ENCODE results near the gene STPG2. TPM values are rescaled to one million over a fixed set of nuclear protein-coding genes. Genes with fewer than 3 reads are reported as not detected.

The STPG2 gene
- total and polyA plus RNA-seq, 10 of the 15 experiments (the other 5 are each of a cell fraction or from before 2014, with no cell fraction given), result 0.13 to 0.24 TPM; not detected in 8

DNA sequence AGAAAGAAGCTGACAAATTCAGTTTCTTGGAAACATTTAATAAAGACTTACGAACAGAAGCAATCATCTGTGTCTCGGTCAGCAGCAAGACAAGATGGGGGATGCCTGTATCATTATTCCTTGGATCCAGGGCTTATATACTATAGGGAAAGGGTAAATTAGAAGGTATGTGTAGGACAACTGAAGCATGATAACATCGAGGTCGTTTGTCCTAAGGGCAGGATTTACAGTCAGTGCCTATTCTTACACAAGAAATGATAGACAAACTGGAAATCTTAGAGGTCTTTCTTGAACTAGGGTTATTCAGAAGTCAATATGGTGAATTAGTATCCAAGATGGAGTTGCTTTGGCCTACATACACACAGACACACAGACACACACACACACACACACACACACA is 553.0 kb downstream of the STPG2 start:
- no peaks in the 10 kb centered on the region for H3K27me3 ChIP-seq (replicated peaks in 1 of 2; ENCODE audit: control insufficient read depth in 2 of 2, insufficient read depth in 2 of 2, low read length in 1 of 2)
- ChIA-PET CTCF (no interaction called here), SMC1A (ENCODE audit: uncharacterized antibody, unreplicated experiment) (no interaction called here), POLR2A (no interaction called here), RAD21 (ENCODE audit: unreplicated experiment) (no interaction called here)
- H3K36me3 ChIP-seq (ENCODE audit: control insufficient read depth in 2 of 2, insufficient read depth in 2 of 2, low read length in 1 of 2), result no peaks in the 10 kb centered on the region
- TF ChIP-seq JUND (IDR thresholded peaks at IDR 0.05; ENCODE audit: low read depth, low read length) (no peak), RBBP5 (conservative IDR thresholded peaks at IDR 0.05) (no peak), JUNB (IDR thresholded peaks at IDR 0.05) (no peak), CHD2 (IDR thresholded peaks at IDR 0.05; ENCODE audit: borderline replicate concordance, low read depth, low read length) (no peak)
- no peaks in the 10 kb centered on the region for H3K4me1 ChIP-seq (ENCODE audit: control insufficient read depth, insufficient read depth, low read length)
- no peak overlapping the region for H2AFZ ChIP-seq (ENCODE audit: control insufficient read depth, low read depth, low read length)
- no peaks in the 10 kb centered on the region for H3K9me3 ChIP-seq (replicated peaks; ENCODE audit: control insufficient read depth, insufficient read depth, low read length)
- in situ Hi-C loops (cut with MboI) (no loop called here), intact Hi-C loops (cut with micrococcal nuclease; ENCODE audit: unreplicated experiment) (no loop called here)
- no peak overlapping the region for H3K4me2 ChIP-seq (ENCODE audit: control insufficient read depth, insufficient read depth)
- no peak for ATAC-seq
- DNase-seq (ENCODE audit: low read depth, low spot score), result no peak
- WGBS (ENCODE audit: insufficient coverage, insufficient replicate concordance, low lambda C conversion rate, missing lambda C conversion rate), result 0% methylated on average over 4 of the region's 4 CpGs
- FAIRE-seq, result no peak
- H3K27ac ChIP-seq (ENCODE audit: control insufficient read depth, insufficient read depth), result no peak overlapping the region
- no peak overlapping the region for H3K9ac ChIP-seq (ENCODE audit: control insufficient read depth, insufficient read depth, low read length)
- no peaks in the 10 kb centered on the region for H3K79me2 ChIP-seq (ENCODE audit: control insufficient read depth, insufficient read depth, low read length)
- no peaks in the 10 kb centered on the region for H4K20me1 ChIP-seq (ENCODE audit: control insufficient read depth, insufficient read depth)
- BruUV-seq (replicated peaks), result no TSS peak
- no peak overlapping the region for H3K4me3 ChIP-seq

DNA sequence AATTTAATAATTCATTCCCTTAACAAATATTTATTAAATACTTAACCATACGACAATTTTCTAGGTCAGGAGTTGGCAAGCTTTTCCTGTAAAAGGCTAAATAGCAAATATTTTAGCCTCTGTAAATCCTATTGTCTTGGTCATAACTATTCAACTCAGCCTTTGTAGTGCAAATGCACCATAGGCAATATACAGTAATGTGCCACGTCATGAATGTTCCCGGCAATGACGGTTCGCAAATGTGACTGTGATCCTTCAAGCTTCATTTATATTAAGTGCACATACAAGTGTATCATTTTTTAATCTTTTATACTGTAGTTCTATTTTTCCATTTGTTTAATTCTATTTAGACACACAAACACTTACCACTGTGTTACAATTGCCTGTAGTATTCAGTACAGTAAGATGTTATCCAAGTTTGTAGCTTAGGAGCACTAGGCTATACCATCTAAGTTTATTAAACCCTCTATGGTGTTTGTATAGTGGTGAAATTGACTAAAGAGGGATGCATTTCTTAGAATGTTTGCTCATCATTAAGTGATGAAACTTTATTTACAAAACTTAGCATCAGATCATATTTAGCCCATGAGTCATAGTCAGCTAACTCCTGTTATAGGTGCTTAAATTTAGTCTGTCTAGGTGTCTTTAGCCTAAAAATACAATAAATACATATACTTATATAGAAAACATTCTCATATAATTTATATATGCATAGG is 553.6 kb downstream of the STPG2 start:
- RAD21 ChIA-PET (ENCODE audit: unreplicated experiment), result no interaction called here
- Histone ChIP-seq H3K4me2 (ENCODE audit: control insufficient read depth, insufficient read depth) (no peak overlapping the region), H2AFZ (ENCODE audit: control insufficient read depth, low read depth, low read length) (no peak overlapping the region), H3K27ac (ENCODE audit: control insufficient read depth, insufficient read depth) (no peak overlapping the region), H3K9me3 (replicated peaks; ENCODE audit: control insufficient read depth, insufficient read depth, low read length) (no peaks in the 10 kb centered on the region), H3K36me3 (ENCODE audit: control insufficient read depth in 2 of 2, insufficient read depth in 2 of 2, low read length in 1 of 2) (no peaks in the 10 kb centered on the region), H3K27me3 (replicated peaks in 1 of 2; ENCODE audit: control insufficient read depth in 2 of 2, insufficient read depth in 2 of 2, low read length in 1 of 2) (no peaks in the 10 kb centered on the region), H3K79me2 (ENCODE audit: control insufficient read depth, insufficient read depth, low read length) (no peaks in the 10 kb centered on the region), H3K4me1 (ENCODE audit: control insufficient read depth, insufficient read depth, low read length) (no peaks in the 10 kb centered on the region), H3K4me3 (no peak overlapping the region), H4K20me1 (ENCODE audit: control insufficient read depth, insufficient read depth) (no peaks in the 10 kb centered on the region), H3K9ac (ENCODE audit: control insufficient read depth, insufficient read depth, low read length) (no peak overlapping the region)
- 55% methylated on average over 5 of the region's 5 CpGs for WGBS (ENCODE audit: insufficient coverage, insufficient replicate concordance, low lambda C conversion rate, missing lambda C conversion rate)
- no peak for TF ChIP-seq YY1 (IDR thresholded peaks at IDR 0.05; ENCODE audit: low read depth, low read length)
- TF ChIP-seq DPF2 (IDR thresholded peaks at IDR 0.05), result no peak
- no peak for TF ChIP-seq ASH2L (IDR thresholded peaks at IDR 0.05; ENCODE audit: borderline replicate concordance, low read depth)
- no peak for TF ChIP-seq RFX5 (IDR thresholded peaks at IDR 0.05; ENCODE audit: low read depth, low read length)
- TF ChIP-seq ZNF384 (IDR thresholded peaks at IDR 0.05; ENCODE audit: borderline replicate concordance, low read depth, low read length), result no peak
- intact Hi-C loops (cut with micrococcal nuclease; ENCODE audit: unreplicated experiment), result no loop called here
- FAIRE-seq (no peak), ATAC-seq (no peak), DNase-seq (ENCODE audit: low read depth, low spot score) (no peak)
- no TSS peak for BruUV-seq (replicated peaks)
- SMC1A ChIA-PET (ENCODE audit: uncharacterized antibody, unreplicated experiment), result interaction anchor here (0.8 kb wide), 1 partner anchor 89 kb away, joined by 3 read pairs; no protein-coding TSS in a partner anchor
- in situ Hi-C loops (cut with MboI), result no loop called here
- POLR2A ChIA-PET, result no interaction called here
- CTCF ChIA-PET, result no interaction called here
